VCaP (cell line): ENCODE results near the gene AHSG.
"Not testable (repeated sequence)": the region's sequence is repeated elsewhere in the genome, so short reads cannot be mapped to it uniquely, and the experiment has no call there.

Experiments used
- H3K27ac ChIP-seq: fragments of 450-650 bp; 2 replicates; pipeline ENCODE4 v1.5.1; 2017
- CTCF ChIP-seq: fragments of 450-650 bp; conservative IDR thresholded peaks from 2 replicates; pipeline ENCODE4 v1.5.1; 2017; ENCODE audit warnings: mild to moderate bottlenecking, moderate library complexity

The AHSG gene

GRCh38 chr3:186570941-186571643 is 41.8 kb upstream of the AHSG start:
- no peak for TF ChIP-seq CTCF
- peak overlapping the region; percentile 66; the same call in 1 of the 2 replicates for H3K27ac ChIP-seq

- no peak for TF ChIP-seq CTCF
- H3K27ac ChIP-seq = peak overlapping the region; percentile 66; the same call in 1 of the 2 replicates
These were observed 41.2 kb upstream of the AHSG start for GRCh38 chr3:186571644-186572013.

GRCh38 chr3:186577521-186577920 is 35.3 kb upstream of the AHSG start:
- no peak overlapping the region for H3K27ac ChIP-seq
- no peak for TF ChIP-seq CTCF

- no peak overlapping the region for H3K27ac ChIP-seq
- no peak for TF ChIP-seq CTCF
These were observed 32.1 kb upstream of the AHSG start for GRCh38 chr3:186580785-186581184.

GRCh38 chr3:186582541-186582940 is 30.3 kb upstream of the AHSG start:
- no peak for TF ChIP-seq CTCF
- no peak overlapping the region for H3K27ac ChIP-seq

GRCh38 chr3:186583831-186584230 is 29.0 kb upstream of the AHSG start:
- no peak overlapping the region for H3K27ac ChIP-seq
- TF ChIP-seq CTCF = no peak

- not testable (repeated sequence) for H3K27ac ChIP-seq
These were observed 26.6 kb upstream of the AHSG start for GRCh38 chr3:186586245-186586644.

GRCh38 chr3:186587183-186587582 is 25.7 kb upstream of the AHSG start:
- TF ChIP-seq CTCF = no peak
- no peak overlapping the region for H3K27ac ChIP-seq
